Esophagus muscularis mucosa (tissue), 3 donors: ENCODE results near the gene ALKBH4.

ENCODE experiments used
- EP300 ChIP-seq: sonication (generic); formaldehyde crosslinking; IDR thresholded peaks from one replicate; pipeline ENCODE4 v1.6.1; 2017; ENCODE audit warnings: antibody characterized with exemption
- TF ChIP-seq, protein P1 (sequence below), 3 experiments: fragments of 200-600 bp in 2 of 3; fragments of 450-650 bp in 1 of 3; sonication (generic) in 2 of 3; IDR thresholded peaks; one replicate each; pipeline ENCODE4 v1.5.1; 2017 to 2019; ENCODE audit warnings: antibody characterized with exemption in 3 of 3, mild to moderate bottlenecking in 2 of 3, moderate library complexity in 1 of 3

DNA sequence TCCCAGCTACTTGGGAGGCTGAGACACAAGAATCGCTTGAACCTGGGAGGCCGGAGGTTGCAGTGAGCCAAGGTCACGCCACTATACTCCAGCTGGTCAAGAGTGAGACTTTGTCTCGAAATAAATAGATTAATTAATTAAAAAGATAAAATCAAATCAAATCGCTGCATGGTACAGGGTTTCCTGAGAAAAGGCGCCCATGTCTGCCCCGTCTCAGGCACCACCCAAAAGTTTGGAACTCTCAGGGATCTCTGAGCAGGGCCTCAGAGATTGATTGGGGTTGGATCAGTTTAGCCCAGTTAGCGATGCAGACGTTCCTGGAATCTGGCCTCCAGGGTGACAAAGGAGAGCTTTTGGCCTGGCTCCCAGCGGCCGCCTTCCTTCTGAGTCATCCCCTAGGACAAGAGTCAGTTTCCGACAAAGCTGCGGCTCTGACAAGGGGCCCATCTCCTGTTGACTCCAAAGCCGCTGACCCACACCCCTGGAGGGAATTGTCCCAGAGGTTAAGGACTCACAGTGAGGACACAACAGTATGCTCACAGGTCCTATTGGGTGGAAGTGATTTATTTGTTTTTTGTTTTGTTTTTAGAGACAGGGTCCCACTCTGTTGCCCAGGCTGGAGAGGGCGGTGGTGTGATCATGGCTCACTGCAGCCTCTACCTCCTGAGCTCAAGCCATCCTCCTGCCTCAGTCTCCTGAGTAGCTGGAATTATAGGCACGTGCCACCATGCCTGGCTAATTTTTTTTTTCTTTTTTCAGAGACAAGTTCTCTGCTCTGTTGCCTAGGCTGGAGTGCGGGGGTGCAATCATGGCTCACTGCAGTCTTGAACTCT, 24.5 kb downstream of the ALKBH4 start:
- TF ChIP-seq, protein P1, sequence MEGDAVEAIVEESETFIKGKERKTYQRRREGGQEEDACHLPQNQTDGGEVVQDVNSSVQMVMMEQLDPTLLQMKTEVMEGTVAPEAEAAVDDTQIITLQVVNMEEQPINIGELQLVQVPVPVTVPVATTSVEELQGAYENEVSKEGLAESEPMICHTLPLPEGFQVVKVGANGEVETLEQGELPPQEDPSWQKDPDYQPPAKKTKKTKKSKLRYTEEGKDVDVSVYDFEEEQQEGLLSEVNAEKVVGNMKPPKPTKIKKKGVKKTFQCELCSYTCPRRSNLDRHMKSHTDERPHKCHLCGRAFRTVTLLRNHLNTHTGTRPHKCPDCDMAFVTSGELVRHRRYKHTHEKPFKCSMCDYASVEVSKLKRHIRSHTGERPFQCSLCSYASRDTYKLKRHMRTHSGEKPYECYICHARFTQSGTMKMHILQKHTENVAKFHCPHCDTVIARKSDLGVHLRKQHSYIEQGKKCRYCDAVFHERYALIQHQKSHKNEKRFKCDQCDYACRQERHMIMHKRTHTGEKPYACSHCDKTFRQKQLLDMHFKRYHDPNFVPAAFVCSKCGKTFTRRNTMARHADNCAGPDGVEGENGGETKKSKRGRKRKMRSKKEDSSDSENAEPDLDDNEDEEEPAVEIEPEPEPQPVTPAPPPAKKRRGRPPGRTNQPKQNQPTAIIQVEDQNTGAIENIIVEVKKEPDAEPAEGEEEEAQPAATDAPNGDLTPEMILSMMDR (IDR thresholded peaks at IDR 0.05): no peak
- TF ChIP-seq EP300: no peak
